HepG2 (cell line): Measurements from ENCODE around the gene SYPL2. TPM values are rescaled to one million over a fixed set of nuclear protein-coding genes. Genes with fewer than 3 reads are reported as not detected.
A peak's percentile ranks its signal among the peaks of the same experiment; 100 is the strongest.

ENCODE experiments used
- ATAC-seq: fragments of 200-7000 bp; cut with Tn5 transposase; 3 replicates; pipeline ENCODE4 v1.9.1; 2020; ENCODE audit warnings: mild to moderate bottlenecking, moderate library complexity
- BruUV-seq: library from RNA; stranded (reverse); fragments of 400-500 nt; replicated peaks from 2 replicates; lab custom pipeline; 2021; lab: Mats Ljungman, UMichigan
- CTCF ChIA-PET: fragments of 300-600 bp; formaldehyde crosslinking; extraction: SDS; loops from one replicate; lab custom pipeline; 2021; ENCODE audit warnings: low total read pairs, inconsistent platforms, low intra/inter-chr PET ratio; lab: Yijun Ruan, JAX
- POLR2A ChIA-PET: fragments of 350-600 bp; sonication (Branson Sonifier 250); formaldehyde crosslinking; loops from one replicate; lab custom pipeline; 2020; ENCODE audit warnings: antibody characterized with exemption, inconsistent platforms; lab: Yijun Ruan, JAX
- DNase-seq: peaks from one replicate; pipeline ENCODE4 v3.0.0-alpha.2; 2015; ENCODE audit warnings: low spot score
- FAIRE-seq: peaks from 3 replicates; lab custom pipeline; 2011; peaks lifted over from hg19 to GRCh38; lab: Jason Lieb, UNC
- H2AFZ ChIP-seq: one replicate; pipeline ENCODE4 v1.6.1; 2011; ENCODE audit warnings: low read length, inconsistent platforms
- H3K27ac ChIP-seq: fragments of 300-600 bp; 3 replicates; pipeline ENCODE4 v1.8.0; 2011; ENCODE audit warnings: mixed run types, mild to moderate bottlenecking, mixed read lengths, low read length, inconsistent platforms; ENCODE audit not compliant: insufficient read depth; ENCODE audit errors: extremely low read length
- H3K27me3 ChIP-seq, 2 experiments: fragments of 200-600 bp in 1 of 2; 2 replicates in 1 of 2; 3 replicates in 1 of 2; pipeline versions ENCODE4 v1.6.0 to v1.8.0; 2011; ENCODE audit warnings: low read length in 2 of 2, mild to moderate bottlenecking in 2 of 2, moderate library complexity in 2 of 2, inconsistent platforms in 1 of 2; ENCODE audit not compliant: insufficient read depth in 2 of 2, control insufficient read depth in 1 of 2
- H3K36me3 ChIP-seq, 2 experiments: fragments of 200-600 bp in 1 of 2; replicated peaks in 1 of 2; 2 replicates in 1 of 2; 3 replicates in 1 of 2; pipeline versions ENCODE4 v1.5.1 to v1.8.0; 2011; ENCODE audit warnings: low read length in 2 of 2, inconsistent platforms in 1 of 2; ENCODE audit not compliant: insufficient read depth in 2 of 2, control insufficient read depth in 1 of 2
- H3K4me1 ChIP-seq: 2 replicates; pipeline ENCODE4 v1.5.1; 2012; ENCODE audit warnings: low read length, inconsistent platforms; ENCODE audit not compliant: insufficient read depth
- H3K4me2 ChIP-seq: 2 replicates; pipeline ENCODE4 v1.6.0; 2011; ENCODE audit warnings: low read depth, low read length, inconsistent platforms
- H3K4me3 ChIP-seq, 3 experiments: fragments of 200-600 bp in 1 of 3; sonication (generic), shearing (Covaris generic) in 1 of 3; replicated peaks in 1 of 3; 2 replicates each; pipeline ENCODE4 v1.5.1; 2011 to 2016; ENCODE audit warnings: low read length in 3 of 3, inconsistent platforms in 2 of 3, low read depth in 2 of 3, mild to moderate bottlenecking in 2 of 3, control low read depth in 1 of 3, mixed read lengths in 1 of 3; ENCODE audit not compliant: insufficient read depth in 1 of 3
- H3K79me2 ChIP-seq: one replicate; pipeline ENCODE4 v1.6.1; 2011; ENCODE audit warnings: low read length, inconsistent platforms; ENCODE audit not compliant: insufficient read depth
- H3K9ac ChIP-seq: 2 replicates; pipeline ENCODE4 v1.6.0; 2011; ENCODE audit warnings: mild to moderate bottlenecking, low read depth, low read length, inconsistent platforms; ENCODE audit not compliant: insufficient read depth
- H3K9me3 ChIP-seq: 2 replicates; pipeline ENCODE4 v1.5.1; 2012; ENCODE audit warnings: mild to moderate bottlenecking, low read length
- H4K20me1 ChIP-seq: 2 replicates; pipeline ENCODE4 v1.6.0; 2011; ENCODE audit warnings: inconsistent platforms, mild to moderate bottlenecking, low read length, moderate library complexity; ENCODE audit not compliant: insufficient read depth
- FOXP1 ChIP-seq, 2 experiments: fragments of 450-650 bp in 1 of 2; IDR thresholded peaks; 2 replicates each; pipeline ENCODE4 v1.6.1; 2017 to 2018; ENCODE audit warnings: antibody characterized with exemption in 1 of 2
- JUND ChIP-seq: sonication (generic); formaldehyde crosslinking; IDR thresholded peaks from 2 replicates; pipeline ENCODE4 v1.8.0; 2022; ENCODE audit warnings: mild to moderate bottlenecking, missing genetic modification reagents
- KDM1A ChIP-seq: IDR thresholded peaks from 2 replicates; pipeline ENCODE4 v1.6.1; 2016; ENCODE audit warnings: missing compliant biosample characterization
- RARA ChIP-seq: IDR thresholded peaks from 2 replicates; pipeline ENCODE4 v1.6.1; 2016; ENCODE audit warnings: missing genetic modification reagents, missing compliant biosample characterization
- SKI ChIP-seq: fragments of 450-650 bp; IDR thresholded peaks from one replicate; pipeline ENCODE4 v1.6.1; 2018; ENCODE audit warnings: mild to moderate bottlenecking; ENCODE audit not compliant: partially characterized antibody
- TEAD3 ChIP-seq: optimal IDR thresholded peaks from 2 replicates; pipeline ENCODE3; 2016; ENCODE audit warnings: borderline replicate concordance
- ZC3H13 ChIP-seq: sonication (generic); formaldehyde crosslinking; IDR thresholded peaks from 2 replicates; pipeline ENCODE4 v1.8.1; 2023; ENCODE audit warnings: mild to moderate bottlenecking, missing genetic modification reagents, moderate library complexity
- ZFP82 ChIP-seq: sonication (generic); formaldehyde crosslinking; IDR thresholded peaks from 2 replicates; pipeline ENCODE4 v1.5.1; 2020; ENCODE audit warnings: mild to moderate bottlenecking, missing genetic modification reagents, borderline replicate concordance
- ZNF121 ChIP-seq: sonication (generic); formaldehyde crosslinking; IDR thresholded peaks from 2 replicates; pipeline ENCODE4 v1.5.0; 2020; ENCODE audit warnings: mild to moderate bottlenecking, missing genetic modification reagents
- ZNF20 ChIP-seq: sonication (generic); formaldehyde crosslinking; IDR thresholded peaks from 2 replicates; pipeline ENCODE4 v1.4.0; 2020; ENCODE audit warnings: mild to moderate bottlenecking, moderate library complexity, missing genetic modification reagents
- ZNF224 ChIP-seq: sonication (generic); formaldehyde crosslinking; IDR thresholded peaks from 2 replicates; pipeline ENCODE4 v1.5.0; 2020; ENCODE audit warnings: mild to moderate bottlenecking, missing genetic modification reagents
- ZNF33B ChIP-seq: sonication (generic); formaldehyde crosslinking; IDR thresholded peaks from 2 replicates; pipeline ENCODE4 v1.5.1; 2020; ENCODE audit warnings: mild to moderate bottlenecking, missing genetic modification reagents
- WGBS: methylation state at CpG from one replicate; pipeline ENCODE4 v1.1.6; 2017; ENCODE audit warnings: low lambda C conversion rate; 5-methylcytosine and 5-hydroxymethylcytosine counted together
- in situ Hi-C: cut with HindIII; loops from 2 replicates; pipeline ENCODE4 v1.10.0; 2017; ENCODE audit warnings: low pct_unique_long_range_greater_than_20kb; ENCODE audit not compliant: extremely low pct_ligation_motif_present
- intact Hi-C: fragments of 100-400 bp; cut with micrococcal nuclease; formaldehyde crosslinking; loops from one replicate; pipeline ENCODE4 v1.10.0; 2022; ENCODE audit not compliant: unreplicated experiment
- polyA plus RNA-seq, 8 experiments: library from polyadenylated mRNA; depleted of rRNA in 3 of 8; stranded (reverse) in 7 of 8; unstranded in 1 of 8; fragments of >200 nt; fragmentation: Illumina TruSeq in 4 of 8; extraction: Trizol in 4 of 8; gene quantifications; 2 replicates each; pipeline versions ENCODE4 v1.2.1 to v1.2.3, GENCODE V29; 2011 to 2016; ENCODE audit warnings: low read depth in 4 of 8, missing spikeins in 1 of 8, mixed read lengths in 1 of 8; ENCODE audit not compliant: insufficient read depth in 1 of 8
- total RNA-seq, 5 experiments: library from RNA; depleted of rRNA; stranded (reverse); fragments of >200 nt; fragmentation: Illumina TruSeq; extraction: Trizol; gene quantifications; 2 replicates each; pipeline ENCODE4 v1.2.3, GENCODE V29; 2016; ENCODE audit warnings: low read depth in 1 of 5
- TF ChIP-seq, protein P1 (sequence below): sonication (generic); formaldehyde crosslinking; IDR thresholded peaks from 2 replicates; pipeline ENCODE4 v1.8.1; 2023; ENCODE audit warnings: missing genetic modification reagents, mild to moderate bottlenecking, borderline replicate concordance
- TF ChIP-seq, protein P2 (sequence below): sonication (generic); formaldehyde crosslinking; IDR thresholded peaks from 2 replicates; pipeline ENCODE4 v1.4.0; 2020; ENCODE audit warnings: missing genetic modification reagents
- TF ChIP-seq, protein P3 (sequence below): sonication (generic); formaldehyde crosslinking; IDR thresholded peaks from 2 replicates; pipeline ENCODE4 v1.8.1; 2023; ENCODE audit warnings: missing genetic modification reagents, inconsistent platforms, borderline replicate concordance
- TF ChIP-seq, protein P4 (sequence below): sonication (generic); formaldehyde crosslinking; IDR thresholded peaks from 2 replicates; pipeline ENCODE4 v1.4.0; 2020; ENCODE audit warnings: missing genetic modification reagents, borderline replicate concordance

The SYPL2 gene
- total and polyA plus RNA-seq, 2 of the 13 experiments (the other 11 are each of a cell fraction or from before 2014, with no cell fraction given): 0.17 to 0.24 TPM

DNA sequence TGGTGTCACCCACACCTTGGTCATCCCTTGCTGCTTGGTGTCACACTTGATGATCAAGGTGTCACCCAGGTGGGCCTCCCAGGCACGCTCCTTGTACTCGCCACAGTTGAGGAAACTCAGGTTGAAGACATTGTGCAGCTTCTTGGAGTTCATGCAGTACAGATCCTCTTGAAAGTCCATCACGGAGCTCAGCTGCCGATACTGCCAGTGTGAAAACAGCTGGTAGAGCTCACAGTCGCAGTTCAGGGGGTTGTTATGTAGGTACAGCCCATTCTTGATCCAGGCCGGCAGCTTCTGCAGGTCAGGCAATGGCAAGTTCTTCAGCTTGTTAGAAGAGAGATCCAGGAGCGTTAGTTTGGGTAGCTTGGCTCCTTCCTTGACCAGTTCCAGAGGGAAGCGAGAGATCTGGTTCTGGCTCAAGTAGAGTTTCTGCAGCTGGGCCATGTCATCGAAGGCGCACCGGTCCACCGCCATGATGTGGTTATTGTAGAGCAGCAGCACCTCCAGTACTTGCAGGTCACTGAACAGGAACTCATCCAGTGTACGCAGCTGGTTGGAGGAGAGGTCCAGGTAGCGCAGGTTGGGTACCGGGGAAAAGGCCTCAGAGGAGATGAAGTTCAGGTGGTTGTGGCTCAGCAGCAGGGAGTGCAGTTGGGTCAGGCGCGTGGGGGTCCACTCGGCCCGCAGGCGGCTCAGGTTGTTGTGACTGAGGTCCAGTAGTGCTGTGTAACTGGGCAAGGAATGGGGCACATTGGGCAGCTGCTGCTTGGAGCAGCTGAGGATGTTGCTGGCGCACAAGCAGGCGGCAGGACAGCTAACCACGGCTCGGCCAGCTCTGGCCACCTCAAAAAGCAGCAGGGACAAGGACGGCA, 41.9 kb downstream of the SYPL2 start (continued):
- TF ChIP-seq KDM1A: no peak
- TF ChIP-seq ZNF224 (CRISPR knock-in tag): no peak
- no peak for TF ChIP-seq SKI
- TF ChIP-seq, protein P1, sequence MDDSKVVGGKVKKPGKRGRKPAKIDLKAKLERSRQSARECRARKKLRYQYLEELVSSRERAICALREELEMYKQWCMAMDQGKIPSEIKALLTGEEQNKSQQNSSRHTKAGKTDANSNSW (CRISPR knock-in tag): no peak
- TF ChIP-seq ZNF121 (CRISPR knock-in tag): no peak
- TF ChIP-seq JUND (CRISPR knock-in tag): no peak
- TF ChIP-seq ZFP82 (CRISPR knock-in tag): no peak
- TF ChIP-seq TEAD3 (CRISPR knock-in tag): no peak
- no peak for TF ChIP-seq ZC3H13 (CRISPR knock-in tag)
- TF ChIP-seq ZNF20 (CRISPR knock-in tag): no peak
- TF ChIP-seq, protein P2, sequence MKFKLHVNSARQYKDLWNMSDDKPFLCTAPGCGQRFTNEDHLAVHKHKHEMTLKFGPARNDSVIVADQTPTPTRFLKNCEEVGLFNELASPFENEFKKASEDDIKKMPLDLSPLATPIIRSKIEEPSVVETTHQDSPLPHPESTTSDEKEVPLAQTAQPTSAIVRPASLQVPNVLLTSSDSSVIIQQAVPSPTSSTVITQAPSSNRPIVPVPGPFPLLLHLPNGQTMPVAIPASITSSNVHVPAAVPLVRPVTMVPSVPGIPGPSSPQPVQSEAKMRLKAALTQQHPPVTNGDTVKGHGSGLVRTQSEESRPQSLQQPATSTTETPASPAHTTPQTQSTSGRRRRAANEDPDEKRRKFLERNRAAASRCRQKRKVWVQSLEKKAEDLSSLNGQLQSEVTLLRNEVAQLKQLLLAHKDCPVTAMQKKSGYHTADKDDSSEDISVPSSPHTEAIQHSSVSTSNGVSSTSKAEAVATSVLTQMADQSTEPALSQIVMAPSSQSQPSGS (CRISPR knock-in tag): no peak

DNA sequence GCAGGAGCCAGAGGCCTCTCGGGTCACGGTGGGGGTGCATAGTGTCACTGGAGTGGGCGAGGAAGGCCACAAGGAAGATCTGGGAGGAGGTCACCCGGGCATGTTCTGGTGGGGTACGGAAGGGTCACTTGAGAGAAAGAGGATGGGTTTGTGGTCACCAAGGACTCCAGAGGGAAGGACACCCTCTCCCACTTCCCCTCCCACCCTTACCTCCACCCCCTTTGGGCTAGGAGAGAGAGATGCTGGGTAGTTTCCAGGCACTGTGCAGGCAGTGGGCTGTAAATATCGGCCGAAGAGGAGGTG, 42.5 kb downstream of the SYPL2 start:
- POLR2A ChIA-PET: interaction anchor here (1.4 to 1.8 kb wide), 4 partner anchors 14 to 255 kb away, joined by 4 to 8 read pairs (median 6); partner anchors contain the start of genes ATXN7L2, CYB561D1, EPS8L3 and GNAI3
- H3K9ac ChIP-seq: no peak overlapping the region
- BruUV-seq: TSS peak; percentile 53
- TF ChIP-seq ZNF33B: no peak
- TF ChIP-seq, protein P3, sequence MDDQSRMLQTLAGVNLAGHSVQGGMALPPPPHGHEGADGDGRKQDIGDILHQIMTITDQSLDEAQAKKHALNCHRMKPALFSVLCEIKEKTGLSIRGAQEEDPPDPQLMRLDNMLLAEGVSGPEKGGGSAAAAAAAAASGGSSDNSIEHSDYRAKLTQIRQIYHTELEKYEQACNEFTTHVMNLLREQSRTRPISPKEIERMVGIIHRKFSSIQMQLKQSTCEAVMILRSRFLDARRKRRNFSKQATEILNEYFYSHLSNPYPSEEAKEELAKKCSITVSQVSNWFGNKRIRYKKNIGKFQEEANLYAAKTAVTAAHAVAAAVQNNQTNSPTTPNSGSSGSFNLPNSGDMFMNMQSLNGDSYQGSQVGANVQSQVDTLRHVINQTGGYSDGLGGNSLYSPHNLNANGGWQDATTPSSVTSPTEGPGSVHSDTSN (CRISPR knock-in tag): no peak
- TF ChIP-seq, protein P4, sequence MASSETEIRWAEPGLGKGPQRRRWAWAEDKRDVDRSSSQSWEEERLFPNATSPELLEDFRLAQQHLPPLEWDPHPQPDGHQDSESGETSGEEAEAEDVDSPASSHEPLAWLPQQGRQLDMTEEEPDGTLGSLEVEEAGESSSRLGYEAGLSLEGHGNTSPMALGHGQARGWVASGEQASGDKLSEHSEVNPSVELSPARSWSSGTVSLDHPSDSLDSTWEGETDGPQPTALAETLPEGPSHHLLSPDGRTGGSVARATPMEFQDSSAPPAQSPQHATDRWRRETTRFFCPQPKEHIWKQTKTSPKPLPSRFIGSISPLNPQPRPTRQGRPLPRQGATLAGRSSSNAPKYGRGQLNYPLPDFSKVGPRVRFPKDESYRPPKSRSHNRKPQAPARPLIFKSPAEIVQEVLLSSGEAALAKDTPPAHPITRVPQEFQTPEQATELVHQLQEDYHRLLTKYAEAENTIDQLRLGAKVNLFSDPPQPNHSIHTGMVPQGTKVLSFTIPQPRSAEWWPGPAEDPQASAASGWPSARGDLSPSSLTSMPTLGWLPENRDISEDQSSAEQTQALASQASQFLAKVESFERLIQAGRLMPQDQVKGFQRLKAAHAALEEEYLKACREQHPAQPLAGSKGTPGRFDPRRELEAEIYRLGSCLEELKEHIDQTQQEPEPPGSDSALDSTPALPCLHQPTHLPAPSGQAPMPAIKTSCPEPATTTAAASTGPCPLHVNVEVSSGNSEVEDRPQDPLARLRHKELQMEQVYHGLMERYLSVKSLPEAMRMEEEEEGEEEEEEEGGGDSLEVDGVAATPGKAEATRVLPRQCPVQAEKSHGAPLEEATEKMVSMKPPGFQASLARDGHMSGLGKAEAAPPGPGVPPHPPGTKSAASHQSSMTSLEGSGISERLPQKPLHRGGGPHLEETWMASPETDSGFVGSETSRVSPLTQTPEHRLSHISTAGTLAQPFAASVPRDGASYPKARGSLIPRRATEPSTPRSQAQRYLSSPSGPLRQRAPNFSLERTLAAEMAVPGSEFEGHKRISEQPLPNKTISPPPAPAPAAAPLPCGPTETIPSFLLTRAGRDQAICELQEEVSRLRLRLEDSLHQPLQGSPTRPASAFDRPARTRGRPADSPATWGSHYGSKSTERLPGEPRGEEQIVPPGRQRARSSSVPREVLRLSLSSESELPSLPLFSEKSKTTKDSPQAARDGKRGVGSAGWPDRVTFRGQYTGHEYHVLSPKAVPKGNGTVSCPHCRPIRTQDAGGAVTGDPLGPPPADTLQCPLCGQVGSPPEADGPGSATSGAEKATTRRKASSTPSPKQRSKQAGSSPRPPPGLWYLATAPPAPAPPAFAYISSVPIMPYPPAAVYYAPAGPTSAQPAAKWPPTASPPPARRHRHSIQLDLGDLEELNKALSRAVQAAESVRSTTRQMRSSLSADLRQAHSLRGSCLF (CRISPR knock-in tag): no peak
- no peak for TF ChIP-seq FOXP1 (IDR thresholded peaks at IDR 0.05)
- no peak for TF ChIP-seq FOXP1 (CRISPR knock-in tag; IDR thresholded peaks at IDR 0.05)
- TF ChIP-seq RARA (CRISPR knock-in tag): no peak

More for the DNA sequence above, 42.5 kb downstream of the SYPL2 start:
- in situ Hi-C loops (no loop called here), intact Hi-C loops (no loop called here)
- DNase-seq (no peak), ATAC-seq (no peak; the same call in 2 of the 3 replicates), FAIRE-seq (no peak)
- Histone ChIP-seq H3K27ac (no peak overlapping the region), H3K4me3 (peak overlapping the region; percentile 51 to 75 (median 54); a peak in 5 of 6 replicates), H3K9me3 (no peaks in the 10 kb centered on the region), H3K4me2 (peak overlapping the region; percentile 84), H3K4me1 (peaks cover 17% of the 10 kb centered on the region), H3K79me2 (no peaks in the 10 kb centered on the region), H3K27me3 (peaks cover 0 to 18% of the 10 kb centered on the region in 2 experiments; a peak in 3 of 5 replicates), H4K20me1 (no peaks in the 10 kb centered on the region), H3K36me3 (no peaks in the 10 kb centered on the region), H2AFZ (no peak overlapping the region)
- CTCF ChIA-PET: no interaction called here
- 47% methylated on average over 6 of the region's 7 CpGs for WGBS
